ENCODE measurements around the gene B4GAT1.
"Not testable (repeated sequence)": the region's sequence is repeated elsewhere in the genome, so short reads cannot be mapped to it uniquely, and the experiment has no call there.

B4GAT1 gene

DNA sequence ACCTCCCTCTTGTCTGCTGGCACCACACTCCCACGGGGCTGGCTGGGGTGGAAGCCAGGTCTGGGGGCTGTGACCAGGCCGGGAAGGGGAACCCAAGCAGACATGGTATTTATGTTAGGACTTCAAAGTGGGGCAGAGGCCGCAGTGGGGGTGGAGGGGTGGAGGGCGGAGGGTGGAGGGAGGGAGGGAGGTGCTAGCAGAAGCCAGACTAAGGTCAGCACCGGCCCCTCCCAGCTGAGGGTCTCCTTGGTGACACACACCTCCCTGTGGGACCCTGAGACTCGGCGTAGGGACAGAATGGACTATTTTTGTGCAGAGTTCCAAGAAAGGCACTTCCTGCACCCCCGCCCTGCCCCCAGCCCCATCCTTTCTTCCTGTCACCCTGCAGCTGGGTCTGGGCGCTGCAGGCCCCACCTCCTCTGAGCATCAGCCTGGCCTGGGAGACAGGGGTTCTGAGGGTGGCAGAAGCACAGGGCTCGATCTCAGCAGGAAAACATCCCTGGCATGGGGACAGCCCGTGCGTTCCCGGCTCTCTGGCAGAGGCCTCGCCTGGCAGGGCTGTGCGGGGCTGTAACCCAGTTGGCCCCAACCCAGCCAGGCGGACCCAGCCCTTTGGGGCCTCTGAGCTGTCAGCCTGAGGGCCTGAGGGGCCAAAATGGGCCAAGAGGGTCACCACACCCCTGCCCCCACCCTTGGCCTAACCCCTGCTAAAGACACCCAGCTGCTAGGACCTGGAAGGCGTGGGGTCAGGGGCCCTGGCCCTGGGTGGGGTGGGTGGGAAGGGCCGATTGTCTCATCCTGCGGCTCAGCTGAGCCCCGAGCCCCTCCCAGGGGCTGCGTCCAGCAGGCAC is 20.9 kb downstream of the B4GAT1 start:
- DNase-seq (ENCODE audit: extremely low read depth in 1 of 2, low read depth in 1 of 2): no peak

DNA sequence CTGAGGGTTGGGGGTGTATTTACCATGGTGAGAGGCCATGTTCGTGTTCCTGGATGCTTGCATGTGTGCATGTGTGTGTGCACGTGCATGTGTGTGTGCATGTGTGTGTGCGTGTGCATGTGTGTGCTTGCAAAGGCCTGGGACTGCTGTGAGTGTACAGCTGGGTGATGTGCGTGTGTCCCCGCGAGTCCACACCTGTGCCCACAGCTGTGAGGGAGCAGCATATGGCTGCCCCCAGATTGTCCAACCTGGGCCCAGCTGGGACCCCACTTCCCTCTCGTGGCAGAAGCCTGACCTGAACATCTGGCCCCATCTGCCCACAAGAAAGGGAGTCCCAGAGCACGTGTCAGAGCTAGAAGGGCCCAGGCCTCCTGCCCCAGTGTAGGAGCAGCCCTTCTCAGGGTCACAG is 22.2 kb downstream of the B4GAT1 start:
- DNase-seq (ENCODE audit: extremely low read depth in 1 of 2, low read depth in 1 of 2): no peak

DNA sequence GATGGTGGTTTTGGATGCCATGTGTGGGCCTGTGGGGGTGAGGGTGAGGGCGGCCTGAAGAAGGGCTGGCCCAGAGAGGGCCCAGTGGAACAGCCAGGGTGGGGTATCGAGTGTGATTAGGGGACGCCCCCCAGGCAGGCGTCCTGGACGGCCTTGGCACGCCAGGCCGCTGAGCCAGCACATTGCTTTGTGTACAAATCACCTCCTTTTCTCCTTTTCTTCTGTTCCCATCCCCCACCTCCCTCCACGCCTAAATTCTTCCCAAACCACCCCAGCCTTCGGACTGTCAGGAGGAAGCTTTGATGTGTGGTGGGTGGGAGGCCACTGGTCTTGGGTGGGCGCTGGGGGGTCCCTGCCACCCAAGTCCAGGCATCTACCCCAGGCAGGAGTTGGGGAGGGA is 22.8 kb downstream of the B4GAT1 start:
- no peak for DNase-seq (ENCODE audit: extremely low read depth in 1 of 2, low read depth in 1 of 2)

DNA sequence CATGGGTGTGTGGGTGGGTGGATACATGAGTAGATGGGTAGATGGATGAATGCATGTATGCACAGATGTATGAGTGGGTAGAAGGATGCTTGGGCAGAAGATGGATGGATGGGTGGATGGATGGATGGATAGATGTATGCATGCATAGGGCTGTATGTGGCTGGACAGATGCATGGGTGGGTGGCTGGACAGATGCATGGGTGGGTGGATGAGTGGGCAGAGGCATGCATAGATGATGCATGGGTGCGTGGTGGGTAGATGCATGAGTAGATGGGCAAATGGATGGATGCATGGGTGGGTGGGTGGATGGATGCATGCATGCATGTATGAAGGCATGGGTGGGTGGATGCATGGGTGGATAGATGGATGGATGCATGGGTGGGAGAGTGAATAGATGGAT is 23.7 kb downstream of the B4GAT1 start:
- DNase-seq (ENCODE audit: extremely low read depth in 1 of 2, low read depth in 1 of 2): no peak

DNA sequence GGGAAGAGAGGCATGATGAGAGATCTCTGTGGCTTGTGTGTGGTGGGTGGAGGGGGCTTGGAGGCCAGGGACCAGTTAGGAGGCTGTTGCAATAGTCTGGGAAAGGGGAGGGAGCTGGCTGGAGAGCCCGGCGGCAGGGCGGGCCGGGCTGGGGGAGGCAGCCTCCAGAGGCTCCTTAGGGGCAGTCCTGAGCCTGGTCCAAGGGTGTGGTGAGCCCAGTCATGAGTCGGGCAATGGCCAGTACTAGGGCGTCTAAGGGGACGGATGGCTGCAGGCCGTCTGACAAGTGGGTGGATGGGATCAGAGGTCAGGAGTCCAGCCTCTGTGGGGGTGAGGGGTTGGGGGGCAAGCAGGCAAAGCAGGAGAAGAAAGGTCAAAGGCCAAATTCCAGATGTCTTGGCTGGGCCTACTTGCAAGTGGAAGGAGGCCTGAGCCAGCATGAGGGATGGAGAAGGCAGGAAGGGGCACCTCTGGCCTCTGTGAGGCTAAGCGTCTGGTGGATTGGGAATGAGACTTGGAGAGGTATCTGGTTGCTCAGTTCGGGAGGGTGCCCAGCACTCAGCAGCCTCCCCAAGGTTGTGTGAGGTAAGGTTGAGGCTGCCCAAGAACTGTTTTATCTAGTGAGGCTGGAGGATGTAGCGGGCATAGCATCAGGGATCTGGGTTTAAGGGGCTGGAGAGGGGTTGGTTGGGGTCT is 24.5 kb downstream of the B4GAT1 start:
- no peak for DNase-seq (ENCODE audit: extremely low read depth in 1 of 2, low read depth in 1 of 2)

DNA sequence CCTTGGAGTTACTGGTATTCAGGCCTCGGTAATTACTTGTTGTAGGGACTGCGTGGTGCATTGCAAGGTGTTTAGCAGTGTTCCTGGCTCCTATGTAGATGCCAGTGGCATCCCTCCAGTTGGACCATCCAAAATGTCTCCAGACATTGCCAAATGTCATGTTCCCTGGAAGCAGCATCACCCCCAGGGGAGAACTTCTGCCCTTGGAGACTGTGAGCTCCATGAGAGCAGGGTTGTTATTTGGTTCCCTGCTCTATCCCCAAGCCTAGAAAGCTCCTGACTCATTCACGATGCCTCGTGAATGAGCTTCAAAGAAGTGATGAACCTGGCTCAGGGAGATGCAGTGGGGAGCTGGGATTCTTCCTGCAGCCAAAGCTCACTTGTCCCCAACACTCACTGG is 25.8 kb downstream of the B4GAT1 start:
- DNase-seq (ENCODE audit: extremely low read depth in 1 of 2, low read depth in 1 of 2): no peak

DNA sequence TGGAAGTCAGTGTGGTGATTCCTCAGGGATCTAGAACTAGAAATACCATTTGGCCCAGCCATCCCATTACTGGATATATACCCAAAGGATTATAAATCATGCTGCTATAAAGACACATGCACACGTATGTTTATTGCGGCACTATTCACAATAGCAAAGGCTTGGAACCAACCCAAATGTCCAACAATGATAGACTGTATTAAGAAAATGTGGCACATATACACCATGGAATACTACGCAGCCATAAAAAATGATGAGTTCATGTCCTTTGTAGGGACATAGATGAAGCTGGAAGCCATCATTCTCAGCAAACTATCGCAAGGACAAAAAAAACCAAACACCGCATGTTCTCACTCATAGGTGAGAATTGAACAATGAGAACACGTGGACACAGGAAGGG is 26.7 kb downstream of the B4GAT1 start:
- DNase-seq (ENCODE audit: extremely low read depth in 1 of 2, low read depth in 1 of 2): not testable (repeated sequence)

DNA sequence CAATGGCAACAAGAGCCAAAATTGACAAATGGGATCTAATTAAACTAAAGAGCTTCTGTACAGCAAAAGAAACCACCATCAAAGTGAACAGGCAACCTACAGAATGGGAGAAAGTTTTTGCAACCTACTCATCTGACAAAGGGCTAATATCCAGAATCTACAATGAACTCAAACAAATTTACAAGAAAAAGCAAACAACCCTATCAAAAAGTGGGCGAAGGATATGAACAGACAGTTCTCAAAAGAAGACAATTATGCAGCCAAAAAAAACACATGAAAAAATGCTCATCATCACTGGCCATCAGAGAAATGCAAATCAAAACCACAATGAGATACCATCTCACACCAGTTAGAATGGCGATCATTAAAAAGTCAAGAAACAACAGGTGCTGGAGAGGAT is 27.1 kb downstream of the B4GAT1 start:
- DNase-seq (ENCODE audit: extremely low read depth in 1 of 2, low read depth in 1 of 2): not testable (repeated sequence)

DNA sequence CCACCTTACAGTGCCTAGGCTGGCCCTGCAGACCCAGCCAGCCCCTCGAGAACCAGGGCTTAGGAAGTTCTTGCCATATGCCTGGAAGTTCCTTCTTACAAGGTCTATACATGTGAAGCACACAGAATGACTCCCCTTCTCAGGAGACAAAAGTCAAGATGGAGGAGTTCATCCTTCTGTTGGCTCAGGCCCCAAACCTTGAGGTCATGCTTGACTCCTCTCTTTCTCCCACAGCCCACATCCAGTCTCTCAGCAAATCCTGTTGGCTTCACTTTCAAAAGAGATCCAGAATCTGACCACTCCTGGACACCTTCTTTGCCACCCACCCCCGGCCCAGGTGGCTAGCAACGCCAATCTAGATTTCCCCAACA is 28.8 kb downstream of the B4GAT1 start:
- DNase-seq (ENCODE audit: extremely low read depth in 1 of 2, low read depth in 1 of 2): no peak

DNA sequence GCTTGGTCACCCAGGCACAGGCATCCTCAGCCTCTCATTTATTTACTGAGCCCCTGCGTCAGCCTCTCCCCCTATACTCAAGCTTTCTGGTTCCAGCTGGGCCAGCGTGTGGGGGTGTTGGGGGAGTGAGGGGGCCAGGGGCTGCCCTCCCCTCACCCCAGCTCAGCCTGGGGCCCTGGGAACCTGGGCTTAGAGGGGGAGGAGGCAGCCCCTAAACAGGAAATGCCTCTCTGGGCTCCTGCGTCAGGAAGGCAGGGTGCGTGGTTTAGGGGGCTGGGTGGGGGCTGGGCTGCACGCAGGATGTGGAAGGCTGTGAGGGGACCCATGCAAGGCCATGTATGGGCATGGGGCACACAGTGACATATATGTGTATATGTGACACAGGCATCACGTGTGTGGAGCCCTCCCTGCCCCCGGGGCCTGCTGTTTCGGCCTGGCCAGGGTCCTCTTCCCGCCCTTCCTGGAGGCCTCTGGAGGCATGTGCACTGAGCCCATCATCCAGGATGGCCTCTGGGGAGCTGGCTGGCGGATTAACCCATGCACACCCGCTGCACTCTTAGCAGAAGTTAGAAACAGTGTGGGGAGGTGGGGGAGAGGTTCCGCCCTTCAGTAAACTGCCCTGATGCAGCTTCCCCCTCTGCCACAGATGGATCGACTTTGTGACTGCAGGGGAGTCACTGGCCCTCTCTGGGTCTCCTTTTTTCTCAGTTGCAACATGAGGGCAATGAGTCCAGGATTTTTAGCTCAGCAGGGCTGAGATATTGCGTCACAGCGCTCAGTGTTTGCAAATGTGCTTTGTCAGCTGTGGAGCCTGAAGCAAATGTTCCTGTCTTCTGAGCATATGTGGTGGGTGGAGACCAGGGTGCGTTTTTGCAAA is 29.5 kb downstream of the B4GAT1 start:
- peak in 1 of 2 donors; percentile 69 for DNase-seq (ENCODE audit: extremely low read depth in 1 of 2, low read depth in 1 of 2)

DNA sequence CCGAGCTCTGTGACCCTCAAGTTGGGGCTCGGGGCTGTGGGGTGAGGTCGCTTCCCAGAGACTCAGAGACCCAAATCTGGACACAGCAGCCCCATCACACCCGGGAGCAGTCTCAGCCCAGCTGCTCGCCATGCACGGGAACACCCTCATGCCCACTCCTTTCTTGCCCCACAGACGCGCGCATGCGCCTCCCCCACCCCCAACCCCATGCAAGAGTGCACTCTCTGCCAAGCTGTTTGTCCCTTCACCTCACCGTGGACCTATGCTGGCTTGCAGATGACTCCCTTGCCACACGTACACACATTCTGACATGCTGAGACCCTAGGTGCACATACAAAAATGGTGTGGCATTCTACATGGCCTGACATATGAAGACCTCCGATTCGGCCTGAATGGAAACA is 30.1 kb downstream of the B4GAT1 start:
- no peak for DNase-seq (ENCODE audit: extremely low read depth in 1 of 2, low read depth in 1 of 2)

DNA sequence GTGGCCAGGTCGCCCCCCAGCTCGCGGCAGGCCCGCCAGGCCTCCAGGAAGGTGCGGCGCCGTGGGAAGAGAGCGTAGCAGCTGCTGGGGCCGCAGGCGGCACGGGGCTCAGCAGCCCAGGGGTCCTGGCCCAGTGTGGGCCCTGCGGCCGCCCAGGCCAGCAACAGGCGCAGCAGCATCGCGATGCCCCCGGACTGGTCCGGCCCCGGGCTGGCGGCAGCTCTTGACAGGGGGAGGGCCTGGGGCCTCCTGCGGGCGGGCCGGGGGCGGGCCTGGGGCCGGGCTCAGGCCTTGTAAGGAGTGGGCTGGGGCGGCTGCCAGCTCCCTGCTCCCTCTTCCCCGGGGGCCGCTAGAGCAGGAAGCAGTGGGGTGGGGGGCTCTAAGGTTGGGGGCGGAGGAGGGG is 30.6 kb downstream of the B4GAT1 start, which contains the start of gene CD248:
Gene CD248 (minus strand): TSS at position 196 of the 403 bp plus-strand sequence. CDS start 17 bp downstream, at position 179.
- no peak for DNase-seq (ENCODE audit: extremely low read depth in 1 of 2, low read depth in 1 of 2)

DNA sequence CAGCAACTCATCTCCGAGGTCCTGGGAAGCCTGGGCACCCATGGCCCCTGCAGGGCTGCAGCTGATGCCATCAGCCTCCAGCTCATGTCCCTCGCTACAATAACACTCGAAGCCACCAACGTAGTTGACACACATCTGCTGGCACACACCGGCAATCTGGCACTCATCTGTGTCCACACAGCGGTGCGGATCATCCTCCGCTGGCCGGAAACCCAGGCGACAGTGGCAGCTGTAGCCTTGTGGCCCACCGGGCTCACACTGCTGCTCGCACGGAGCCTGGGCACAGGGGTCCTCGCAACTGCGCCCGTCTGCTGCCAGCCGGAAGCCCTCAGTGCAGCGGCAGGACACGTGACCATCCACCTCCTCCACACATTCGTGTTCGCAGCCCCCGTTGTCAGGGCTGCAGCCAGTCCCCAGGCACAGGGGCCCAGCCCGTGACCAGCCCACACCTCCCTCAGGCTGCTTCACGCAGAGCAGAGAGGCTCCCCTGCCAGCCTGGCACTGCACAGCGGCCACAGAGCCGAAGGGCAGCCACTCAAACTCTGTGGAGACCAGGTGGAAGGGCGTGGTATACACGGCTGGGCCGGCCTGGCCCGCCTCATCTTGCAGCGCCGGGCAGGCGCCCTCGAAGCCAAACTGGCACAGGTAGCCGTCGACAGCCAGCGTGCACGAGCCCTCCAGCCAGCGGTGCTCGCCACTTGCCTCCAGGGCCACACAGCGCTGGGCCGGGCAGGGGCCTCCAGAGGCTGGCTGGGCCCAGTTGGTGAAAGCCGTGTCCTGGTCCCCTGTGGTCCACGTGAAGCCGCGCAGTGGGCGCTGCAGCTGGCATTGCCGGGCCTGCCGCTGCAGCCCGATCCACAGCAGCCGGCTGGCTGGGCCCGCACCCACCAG is 31.3 kb downstream of the B4GAT1 start:
- no peak for DNase-seq (ENCODE audit: extremely low read depth in 1 of 2, low read depth in 1 of 2)

DNA sequence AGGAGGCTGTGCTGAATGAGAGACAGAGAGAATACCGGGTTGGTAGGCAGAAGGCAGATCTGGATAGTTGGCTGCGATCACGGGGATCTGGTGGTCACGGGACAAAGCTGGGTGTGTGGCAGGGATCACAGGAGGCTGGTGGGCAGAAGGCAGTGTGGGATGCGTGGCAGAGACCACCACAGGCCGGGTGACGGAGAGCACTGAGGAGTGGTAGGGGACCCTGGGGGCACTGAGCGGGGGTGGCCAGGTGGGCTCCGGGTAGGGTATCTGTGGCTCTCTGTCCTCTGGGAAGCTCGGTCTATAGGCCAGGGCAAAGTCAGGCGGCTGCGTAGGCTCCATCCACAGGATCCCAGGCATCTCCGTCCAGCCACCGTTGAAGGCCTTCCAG is 31.9 kb downstream of the B4GAT1 start:
- no peak for DNase-seq (ENCODE audit: extremely low read depth in 1 of 2, low read depth in 1 of 2)

DNA sequence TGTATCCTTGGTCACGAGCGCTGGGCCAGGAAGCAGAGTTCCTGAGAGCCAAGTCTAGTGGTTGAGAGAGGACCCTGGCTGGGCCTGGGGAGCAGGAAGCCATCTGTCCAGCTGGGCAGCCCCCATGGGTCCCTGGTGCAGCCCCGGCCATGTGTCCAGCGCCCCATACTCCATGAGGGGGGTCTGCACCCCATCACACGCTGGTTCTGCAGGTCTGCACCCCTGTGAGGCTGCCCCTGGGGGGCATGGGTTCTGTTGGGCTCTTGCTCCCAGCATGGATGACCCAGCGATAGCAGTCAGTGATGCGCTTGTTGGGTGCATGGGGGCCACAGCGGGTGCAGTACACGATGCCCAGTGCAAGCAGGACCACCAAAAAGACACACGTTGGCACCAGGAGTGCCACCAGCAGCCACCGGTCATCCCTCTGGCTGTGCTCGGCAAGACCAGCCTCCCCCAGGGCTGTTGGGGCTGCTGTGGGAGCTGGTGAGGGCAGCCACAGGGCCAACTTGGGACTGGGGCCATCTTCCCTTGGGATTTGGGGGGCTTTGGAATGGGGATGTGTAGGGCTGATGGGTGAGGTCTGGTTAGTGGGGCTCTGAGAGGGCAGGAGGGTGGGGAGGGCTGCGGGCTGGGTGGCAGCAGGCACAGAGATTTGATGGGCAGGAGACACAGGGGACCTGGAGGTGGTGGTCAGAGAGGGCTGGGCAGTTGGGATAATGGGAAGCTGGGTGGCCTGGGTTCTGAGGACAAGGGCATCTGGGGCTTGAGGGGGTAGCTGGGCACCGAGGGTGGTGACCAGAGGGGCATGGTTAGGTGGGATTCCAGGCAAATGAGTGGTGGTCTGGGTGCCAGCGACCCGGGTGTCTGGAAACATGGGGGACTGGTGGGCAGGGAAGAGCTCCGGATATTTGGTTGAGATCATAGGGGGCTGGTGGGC is 32.6 kb downstream of the B4GAT1 start:
- no peak for DNase-seq (ENCODE audit: extremely low read depth in 1 of 2, low read depth in 1 of 2)

DNA sequence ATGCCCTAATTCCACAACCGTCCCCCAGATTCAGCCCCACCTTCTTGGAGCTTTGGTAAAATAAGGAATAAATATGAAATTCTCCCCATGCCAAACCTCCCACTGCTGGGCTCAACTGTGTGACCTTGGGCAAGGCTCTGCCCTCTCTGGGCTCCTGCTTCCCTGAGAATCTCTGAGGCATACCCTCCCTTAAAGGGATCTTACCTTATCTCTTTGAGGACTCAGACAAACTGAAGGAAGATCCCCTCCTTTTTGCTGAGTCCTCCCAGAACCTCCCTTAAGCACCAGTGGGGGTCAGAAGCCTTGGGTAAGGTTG is 33.3 kb downstream of the B4GAT1 start:
- no peak for DNase-seq (ENCODE audit: extremely low read depth in 1 of 2, low read depth in 1 of 2)

DNA sequence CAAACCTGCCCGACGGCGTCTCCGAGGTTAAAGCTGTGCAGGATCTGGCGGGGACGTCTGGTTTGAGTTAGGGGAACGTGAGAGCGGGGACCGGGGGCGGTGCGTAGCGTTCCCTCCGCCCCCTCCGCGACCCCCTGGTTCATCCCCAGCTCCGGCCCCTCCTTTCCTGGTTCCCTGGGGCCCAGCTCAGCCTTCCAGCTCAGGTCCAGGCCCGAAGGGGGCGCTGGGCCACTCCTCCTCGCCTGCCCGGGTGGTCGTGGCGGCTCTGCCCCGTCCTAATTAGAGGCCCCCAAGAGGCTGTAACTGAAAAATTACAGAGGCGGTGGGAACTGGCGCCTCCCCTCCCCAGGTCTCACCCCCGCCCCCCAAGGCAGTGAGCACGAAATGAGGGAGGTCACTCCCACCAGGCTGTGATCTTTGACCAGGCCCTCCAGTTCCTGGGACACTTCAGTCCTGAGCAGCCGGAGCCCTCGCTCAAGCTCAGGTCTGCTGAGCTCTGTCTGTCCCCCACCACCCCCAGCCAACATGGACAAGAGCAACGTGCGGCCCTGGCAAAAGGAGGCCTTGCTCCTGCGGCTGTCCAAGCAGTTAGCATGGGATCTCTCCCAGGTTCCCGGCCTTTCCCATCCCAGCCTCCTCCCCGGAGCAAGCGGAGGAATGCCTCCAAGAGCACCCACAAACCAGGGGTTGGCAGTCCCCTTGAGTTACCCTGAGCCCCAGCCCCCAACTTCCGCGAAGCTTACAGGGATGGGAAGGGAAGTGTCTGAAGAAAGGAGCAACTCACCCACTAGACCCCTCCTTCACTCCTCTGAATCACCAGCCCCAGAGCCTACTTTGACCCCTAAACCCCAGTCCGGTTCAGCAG is 33.9 kb downstream of the B4GAT1 start:
- DNase-seq (ENCODE audit: extremely low read depth in 1 of 2, low read depth in 1 of 2): no peak

DNA sequence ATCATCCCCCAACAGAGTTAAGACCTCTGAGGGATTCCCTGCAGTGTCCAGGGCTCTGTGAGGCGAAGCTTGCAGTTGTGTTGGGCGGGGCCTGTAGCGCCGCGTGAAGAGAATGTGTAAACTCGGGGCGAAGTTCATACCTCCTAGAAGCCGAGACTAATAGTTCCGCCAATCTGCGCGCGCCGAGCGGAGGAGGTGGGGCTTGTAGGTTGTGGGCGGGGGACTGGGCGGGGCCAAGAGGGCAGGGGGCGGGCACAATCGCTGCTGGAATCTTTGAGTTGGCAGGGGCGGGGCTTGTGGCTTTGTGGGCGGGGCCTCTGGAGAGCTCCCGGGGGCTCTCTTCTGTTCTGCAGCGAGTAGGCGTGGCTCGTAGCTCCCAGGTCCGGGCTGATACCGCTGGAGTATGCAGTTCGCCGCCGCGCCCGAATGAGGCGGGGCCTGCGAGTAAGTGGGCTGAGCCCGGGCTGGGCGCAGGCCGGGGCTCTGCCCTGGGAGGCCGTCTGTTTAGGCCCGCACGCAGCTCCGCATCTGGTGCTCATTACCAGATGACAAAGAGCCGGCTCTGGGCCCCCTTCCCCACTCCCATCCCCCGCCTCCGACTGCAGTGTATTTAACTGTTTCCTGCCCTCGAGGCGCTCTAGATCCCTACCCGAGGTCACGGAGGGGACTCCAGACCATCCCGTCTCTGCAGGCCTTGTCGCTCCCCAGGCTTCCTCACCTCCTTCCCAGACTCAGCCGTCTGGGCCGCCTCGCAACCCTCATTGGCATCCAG is 34.7 kb downstream of the B4GAT1 start:
- peak; percentile 87 to 94 for DNase-seq (ENCODE audit: extremely low read depth in 1 of 2, low read depth in 1 of 2)

Data from stimulated activated CD8-positive, alpha-beta memory T cell treated with anti-CD3 and anti-CD28 coated beads, Interleukin-7, amount 100 ng/mL, for 48 hours (primary cell).